MCF 10A (cell line): ENCODE results near the gene CGAS. TPM values are rescaled to one million over a fixed set of nuclear protein-coding genes. Genes with fewer than 3 reads are reported as not detected.
"Not testable (repeated sequence)": the region's sequence is repeated elsewhere in the genome, so short reads cannot be mapped to it uniquely, and the experiment has no call there.

ENCODE experiments used
- BruUV-seq: library from RNA; stranded (reverse); fragments of 400-500 nt; replicated peaks from 2 replicates; lab custom pipeline; 2021; lab: Mats Ljungman, UMichigan
- CTCF ChIA-PET: fragments of 300-600 bp; sonication (Branson Sonifier 250); formaldehyde crosslinking; extraction: SDS; loops from one replicate; lab custom pipeline; 2021; ENCODE audit warnings: antibody characterized with exemption, inconsistent platforms; lab: Yijun Ruan, JAX
- POLR2A ChIA-PET: fragments of 300-600, 350-650 bp; sonication (Branson Sonifier 250); formaldehyde crosslinking; extraction: SDS; loops from one replicate; lab custom pipeline; 2020; ENCODE audit warnings: antibody characterized with exemption, inconsistent platforms; lab: Yijun Ruan, JAX
- DNase-seq: peaks from one replicate; pipeline ENCODE4 v3.0.0-alpha.2; 2018; ENCODE audit not compliant: unreplicated experiment
- H3K27ac Mint-ChIP-seq: one replicate; pipeline ENCODE4 v1.8.0; 2022; ENCODE audit warnings: mild to moderate bottlenecking, low read depth, mixed read lengths; ENCODE audit not compliant: unreplicated experiment
- H3K27me3 Mint-ChIP-seq: one replicate; pipeline ENCODE4 v1.8.0; 2022; ENCODE audit warnings: mixed read lengths; ENCODE audit not compliant: insufficient read depth, unreplicated experiment
- H3K36me3 Mint-ChIP-seq: one replicate; pipeline ENCODE4 v1.8.0; 2022; ENCODE audit warnings: mild to moderate bottlenecking, moderate library complexity, mixed read lengths; ENCODE audit not compliant: insufficient read depth, unreplicated experiment
- H3K4me1 Mint-ChIP-seq: one replicate; pipeline ENCODE4 v1.8.0; 2022; ENCODE audit warnings: mixed read lengths; ENCODE audit not compliant: insufficient read depth, unreplicated experiment
- H3K4me3 Mint-ChIP-seq: one replicate; pipeline ENCODE4 v1.8.0; 2022; ENCODE audit warnings: mild to moderate bottlenecking, moderate library complexity, mixed read lengths; ENCODE audit not compliant: unreplicated experiment
- H3K9me3 Mint-ChIP-seq: one replicate; pipeline ENCODE4 v1.8.0; 2022; ENCODE audit warnings: mixed read lengths; ENCODE audit not compliant: unreplicated experiment
- intact Hi-C: fragments of 100-400 bp; cut with micrococcal nuclease; formaldehyde crosslinking; loops from 2 replicates; pipeline ENCODE4 v1.14.1; 2022
- total RNA-seq: library from RNA; stranded (reverse); gene quantifications from 2 replicates; pipeline ENCODE4 v1.2.3, GENCODE V29; 2022
- TF ChIP-seq, protein P1 (sequence below): fragments of 200-600 bp; IDR thresholded peaks from one replicate; pipeline ENCODE4 v1.8.0; 2022; ENCODE audit warnings: antibody characterized with exemption, mild to moderate bottlenecking; ENCODE audit not compliant: unreplicated experiment

Gene CGAS
- total RNA-seq, 1 experiment from 2014 or later, result 11.6 TPM

DNA sequence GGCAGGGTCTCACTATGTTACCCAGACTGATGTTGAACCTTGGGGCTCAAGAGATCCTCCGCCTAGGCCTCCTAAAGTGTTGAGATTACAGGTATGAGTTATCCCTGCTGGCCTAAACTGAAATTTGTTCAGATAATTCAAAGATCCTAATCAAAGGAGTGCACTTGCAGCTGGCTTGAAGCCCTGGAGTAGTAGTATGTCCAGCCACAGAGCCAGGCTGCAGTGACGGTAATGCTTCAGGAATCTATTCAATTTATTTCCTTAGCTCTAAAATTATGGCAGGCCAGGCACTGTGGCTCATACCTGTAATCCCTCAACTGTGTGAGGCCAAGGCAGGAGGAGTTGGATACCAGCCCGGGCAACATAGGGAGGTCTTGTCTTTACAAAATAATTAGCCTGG, 58.8 kb downstream of the CGAS start:
- Mint-ChIP-seq H3K36me3 (no peaks in the 10 kb centered on the region), H3K27ac (no peak overlapping the region), H3K9me3 (no peaks in the 10 kb centered on the region), H3K4me3 (no peak overlapping the region), H3K27me3 (no peaks in the 10 kb centered on the region), H3K4me1 (no peaks in the 10 kb centered on the region)
- ChIA-PET POLR2A (no interaction called here), CTCF (interaction anchor here (0.7 to 0.9 kb wide), 3 partner anchors 50 to 263 kb away, joined by 3 to 5 read pairs (median 5); no protein-coding TSS in a partner anchor)
- BruUV-seq, result no TSS peak
- intact Hi-C loops, result no loop called here
- no peak for DNase-seq
- TF ChIP-seq, protein P1, sequence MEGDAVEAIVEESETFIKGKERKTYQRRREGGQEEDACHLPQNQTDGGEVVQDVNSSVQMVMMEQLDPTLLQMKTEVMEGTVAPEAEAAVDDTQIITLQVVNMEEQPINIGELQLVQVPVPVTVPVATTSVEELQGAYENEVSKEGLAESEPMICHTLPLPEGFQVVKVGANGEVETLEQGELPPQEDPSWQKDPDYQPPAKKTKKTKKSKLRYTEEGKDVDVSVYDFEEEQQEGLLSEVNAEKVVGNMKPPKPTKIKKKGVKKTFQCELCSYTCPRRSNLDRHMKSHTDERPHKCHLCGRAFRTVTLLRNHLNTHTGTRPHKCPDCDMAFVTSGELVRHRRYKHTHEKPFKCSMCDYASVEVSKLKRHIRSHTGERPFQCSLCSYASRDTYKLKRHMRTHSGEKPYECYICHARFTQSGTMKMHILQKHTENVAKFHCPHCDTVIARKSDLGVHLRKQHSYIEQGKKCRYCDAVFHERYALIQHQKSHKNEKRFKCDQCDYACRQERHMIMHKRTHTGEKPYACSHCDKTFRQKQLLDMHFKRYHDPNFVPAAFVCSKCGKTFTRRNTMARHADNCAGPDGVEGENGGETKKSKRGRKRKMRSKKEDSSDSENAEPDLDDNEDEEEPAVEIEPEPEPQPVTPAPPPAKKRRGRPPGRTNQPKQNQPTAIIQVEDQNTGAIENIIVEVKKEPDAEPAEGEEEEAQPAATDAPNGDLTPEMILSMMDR, result no peak

DNA sequence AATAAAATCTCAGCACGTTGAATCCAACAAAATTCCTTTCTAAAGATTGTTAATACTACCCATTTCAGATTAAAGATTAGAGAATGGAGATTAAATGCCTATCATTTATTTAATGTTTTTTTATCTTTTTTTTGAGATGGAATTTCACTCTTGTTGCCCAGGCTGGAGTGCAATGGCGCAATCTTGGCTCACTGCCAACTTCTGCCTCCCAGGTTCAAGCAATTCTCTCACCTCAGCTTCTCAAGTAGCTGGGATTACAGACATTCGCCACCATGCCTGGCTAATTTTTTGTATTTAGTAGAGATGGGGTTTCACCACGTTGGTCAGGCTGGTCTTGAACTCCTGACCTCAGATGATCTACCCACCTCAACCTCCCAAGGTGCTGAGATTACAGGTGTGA, 59.9 kb downstream of the CGAS start:
- H3K27me3 Mint-ChIP-seq, H3K4me3 Mint-ChIP-seq, H3K9me3 Mint-ChIP-seq, H3K27ac Mint-ChIP-seq, H3K36me3 Mint-ChIP-seq, H3K4me1 Mint-ChIP-seq, BruUV-seq, POLR2A ChIA-PET, intact Hi-C loops: not testable (repeated sequence)
- peak; percentile 61 for DNase-seq
- CTCF ChIA-PET, result interaction anchor here (0.6 kb wide), 1 partner anchor 541 kb away, joined by 4 read pairs; no protein-coding TSS in a partner anchor

DNA sequence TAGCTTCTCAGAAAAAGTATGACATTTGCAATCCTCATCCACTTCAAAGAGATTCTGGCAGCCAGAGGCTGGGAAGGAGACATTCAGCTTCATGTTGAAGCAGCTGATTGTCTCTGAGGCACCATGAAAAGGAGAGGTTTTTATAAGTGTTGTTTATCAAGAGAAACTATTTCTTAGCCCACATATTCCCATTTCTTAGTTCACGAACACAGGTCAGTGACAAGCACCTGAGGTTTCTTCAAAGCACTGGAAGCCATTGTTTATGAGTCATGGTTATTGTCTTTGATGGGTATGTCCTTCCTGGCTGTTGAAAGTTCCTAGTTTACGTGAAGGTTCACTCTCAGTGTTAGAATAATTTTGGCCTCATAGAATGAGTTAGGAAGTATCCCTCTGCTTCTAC, 60.4 kb downstream of the CGAS start:
- intact Hi-C loops, result no loop called here
- H3K27ac Mint-ChIP-seq, result no peak overlapping the region
- no peaks in the 10 kb centered on the region for H3K27me3 Mint-ChIP-seq
- no TSS peak for BruUV-seq
- peak; percentile 53 for DNase-seq
- CTCF ChIA-PET, result interaction anchor here (1.1 to 1.7 kb wide), 3 partner anchors 53 to 70 kb away, joined by 4 to 6 read pairs (median 4); partner anchors contain the start of gene MTO1
- H3K4me1 Mint-ChIP-seq, result no peaks in the 10 kb centered on the region
- POLR2A ChIA-PET, result no interaction called here
- TF ChIP-seq, protein P1, result no peak
- no peaks in the 10 kb centered on the region for H3K36me3 Mint-ChIP-seq
- no peak overlapping the region for H3K4me3 Mint-ChIP-seq
- H3K9me3 Mint-ChIP-seq, result no peaks in the 10 kb centered on the region

DNA sequence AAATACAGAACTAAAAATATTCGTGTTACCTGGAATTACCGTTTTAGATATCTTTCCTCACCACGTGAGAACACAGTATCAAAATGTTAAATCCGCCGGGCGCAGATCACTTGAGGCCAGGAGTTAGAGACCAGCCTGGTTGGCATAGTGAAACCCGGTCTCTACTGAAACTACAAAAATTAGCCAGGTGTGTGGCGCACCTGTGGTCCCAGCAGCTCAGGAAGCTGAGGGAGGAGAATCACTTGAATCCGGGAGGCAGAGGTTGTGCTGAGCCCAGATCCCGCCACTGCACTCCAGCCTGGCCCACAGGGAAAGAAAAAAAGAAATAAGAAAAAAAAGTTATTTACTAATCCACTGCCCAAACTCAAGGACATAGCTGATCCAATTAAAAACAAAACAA, 62.2 kb downstream of the CGAS start:
- BruUV-seq, result no TSS peak
- H3K27me3 Mint-ChIP-seq, result no peaks in the 10 kb centered on the region
- no peaks in the 10 kb centered on the region for H3K4me1 Mint-ChIP-seq
- no peak overlapping the region for H3K27ac Mint-ChIP-seq
- no peaks in the 10 kb centered on the region for H3K9me3 Mint-ChIP-seq
- H3K36me3 Mint-ChIP-seq, result no peaks in the 10 kb centered on the region
- intact Hi-C loops, result loop anchor here (2.0 kb wide), 2 partner anchors 209 to 221 kb away; no protein-coding TSS in a partner anchor
- TF ChIP-seq, protein P1, result no peak
- DNase-seq, result no peak
- ChIA-PET POLR2A (interaction anchor here (0.6 to 2.0 kb wide), 2 partner anchors 72 to 264 kb away, joined by 3 to 16 read pairs; partner anchors contain the start of genes MTO1 and SLC17A5), CTCF (interaction anchor here (0.7 to 2.8 kb wide), 6 partner anchors 9 to 103 kb away, joined by 3 to 40 read pairs (median 6); partner anchors contain the start of gene MTO1)
- no peak overlapping the region for H3K4me3 Mint-ChIP-seq
